CD4-positive, alpha-beta T cell treated with Interleukin-17A for 1 hour (primary cell): ENCODE measurements around the gene CAPN5.

ENCODE experiments used
- DNase-seq: peaks from one replicate; pipeline ENCODE4 v3.0.0-alpha.2; 2020

Gene CAPN5

GRCh38 chr11:77067861-77068443, 1.2 kb downstream of the CAPN5 start:
- DNase-seq: no peak

GRCh38 chr11:77068457-77069335, 1.9 kb downstream of the CAPN5 start:
- DNase-seq: no peak

GRCh38 chr11:77069336-77069968, 2.7 kb downstream of the CAPN5 start:
- DNase-seq: no peak

GRCh38 chr11:77069969-77070582, 3.3 kb downstream of the CAPN5 start:
- DNase-seq: no peak

GRCh38 chr11:77071077-77071476, 4.3 kb downstream of the CAPN5 start:
- DNase-seq: no peak

GRCh38 chr11:77071671-77072605, 5.2 kb downstream of the CAPN5 start:
- DNase-seq: no peak

- peak; percentile 19 for DNase-seq
Observed at GRCh38 chr11:77072851-77073327, 6.1 kb downstream of the CAPN5 start.

GRCh38 chr11:77073328-77074001, 6.7 kb downstream of the CAPN5 start:
- no peak for DNase-seq

GRCh38 chr11:77074205-77074604, 7.4 kb downstream of the CAPN5 start:
- DNase-seq: no peak

GRCh38 chr11:77074626-77075221, 8.0 kb downstream of the CAPN5 start:
- no peak for DNase-seq

- no peak for DNase-seq
Observed at GRCh38 chr11:77075425-77075905, 8.7 kb downstream of the CAPN5 start.

- no peak for DNase-seq
Observed at GRCh38 chr11:77079666-77080065, 12.9 kb downstream of the CAPN5 start.

- no peak for DNase-seq
Observed at GRCh38 chr11:77080643-77081210, 14.0 kb downstream of the CAPN5 start.

- DNase-seq: no peak
Observed at GRCh38 chr11:77081381-77081851, 14.6 kb downstream of the CAPN5 start.

- no peak for DNase-seq
Observed at GRCh38 chr11:77081976-77082836, 15.4 kb downstream of the CAPN5 start.

GRCh38 chr11:77082838-77083565, 16.2 kb downstream of the CAPN5 start:
- DNase-seq: peak; percentile 48

- DNase-seq: no peak
Observed at GRCh38 chr11:77083566-77084245, 16.9 kb downstream of the CAPN5 start.

GRCh38 chr11:77084581-77085191, 17.9 kb downstream of the CAPN5 start:
- DNase-seq: no peak
